Neural crest cell (in vitro differentiated cells): ENCODE measurements around the gene SEC11A. TPM values are rescaled to one million over a fixed set of nuclear protein-coding genes. Genes with fewer than 3 reads are reported as not detected.

ENCODE experiments used
- DNase-seq: peaks from one replicate; pipeline ENCODE4 v3.0.0; 2021; ENCODE audit warnings: low read depth, mixed read lengths, low spot score
- H3K27ac Mint-ChIP-seq: one replicate; pipeline ENCODE4 v1.8.0; 2021; ENCODE audit warnings: mild to moderate bottlenecking, mixed read lengths; ENCODE audit not compliant: unreplicated experiment
- H3K27me3 Mint-ChIP-seq: 2 replicates; pipeline ENCODE4 v1.8.0; 2021; ENCODE audit warnings: low read depth, mild to moderate bottlenecking, mixed read lengths
- H3K36me3 Mint-ChIP-seq: 2 replicates; pipeline ENCODE4 v1.8.0; 2021; ENCODE audit warnings: low read depth, mild to moderate bottlenecking, mixed read lengths
- H3K4me1 Mint-ChIP-seq: 2 replicates; pipeline ENCODE4 v1.8.0; 2021; ENCODE audit warnings: mixed read lengths
- H3K4me3 Mint-ChIP-seq: one replicate; pipeline ENCODE4 v1.8.0; 2021; ENCODE audit warnings: mild to moderate bottlenecking, mixed read lengths
- H3K9me3 Mint-ChIP-seq: 2 replicates; pipeline ENCODE4 v1.8.0; 2021; ENCODE audit warnings: mixed read lengths
- total RNA-seq: library from RNA; stranded (reverse); gene quantifications from 2 replicates; pipeline ENCODE4 v1.2.1, GENCODE V29; 2021
- TF ChIP-seq, protein P1 (sequence below): fragments of 200-600 bp; sonication (generic); conservative IDR thresholded peaks from 2 replicates; pipeline ENCODE4 v1.5.0; 2021; ENCODE audit warnings: antibody characterized with exemption, mild to moderate bottlenecking

The SEC11A gene
- total RNA-seq, 1 donor from 2014 or later = 201 TPM

GRCh38 chr15:84653910-84654688, 61.8 kb downstream of the SEC11A start, which contains the start of gene WDR73:
Gene WDR73, minus strand, starts transcription at chr15:84654283. Its CDS starts 9 bp downstream, at chr15:84654274.
- H3K9me3 Mint-ChIP-seq = no peaks in the 10 kb centered on the region
- peak within 1 kb of the TSS; percentile 99 for H3K27ac Mint-ChIP-seq
- TF ChIP-seq, protein P1, sequence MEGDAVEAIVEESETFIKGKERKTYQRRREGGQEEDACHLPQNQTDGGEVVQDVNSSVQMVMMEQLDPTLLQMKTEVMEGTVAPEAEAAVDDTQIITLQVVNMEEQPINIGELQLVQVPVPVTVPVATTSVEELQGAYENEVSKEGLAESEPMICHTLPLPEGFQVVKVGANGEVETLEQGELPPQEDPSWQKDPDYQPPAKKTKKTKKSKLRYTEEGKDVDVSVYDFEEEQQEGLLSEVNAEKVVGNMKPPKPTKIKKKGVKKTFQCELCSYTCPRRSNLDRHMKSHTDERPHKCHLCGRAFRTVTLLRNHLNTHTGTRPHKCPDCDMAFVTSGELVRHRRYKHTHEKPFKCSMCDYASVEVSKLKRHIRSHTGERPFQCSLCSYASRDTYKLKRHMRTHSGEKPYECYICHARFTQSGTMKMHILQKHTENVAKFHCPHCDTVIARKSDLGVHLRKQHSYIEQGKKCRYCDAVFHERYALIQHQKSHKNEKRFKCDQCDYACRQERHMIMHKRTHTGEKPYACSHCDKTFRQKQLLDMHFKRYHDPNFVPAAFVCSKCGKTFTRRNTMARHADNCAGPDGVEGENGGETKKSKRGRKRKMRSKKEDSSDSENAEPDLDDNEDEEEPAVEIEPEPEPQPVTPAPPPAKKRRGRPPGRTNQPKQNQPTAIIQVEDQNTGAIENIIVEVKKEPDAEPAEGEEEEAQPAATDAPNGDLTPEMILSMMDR = no peak

DNA sequence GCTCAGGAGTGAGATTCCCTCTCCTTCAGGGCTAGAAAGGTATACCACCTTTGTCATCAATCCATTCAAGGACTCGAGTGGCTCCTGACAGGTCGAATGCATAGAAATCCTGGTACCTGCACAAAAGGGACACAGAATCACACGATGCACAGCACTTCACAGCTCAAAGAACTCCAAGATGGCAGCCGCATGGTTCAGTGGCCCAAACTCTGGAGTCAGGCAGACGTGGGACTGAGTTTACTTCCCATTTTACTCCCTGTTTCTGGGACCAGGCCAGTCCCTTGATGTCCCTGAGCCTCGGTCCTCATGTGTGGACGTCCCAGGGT, 62.4 kb downstream of the SEC11A start:
- H3K27ac Mint-ChIP-seq = peak overlapping the region; percentile 99
- no peak for DNase-seq
- H3K27me3 Mint-ChIP-seq = peaks cover 3% of the 10 kb centered on the region
- peaks cover 9% of the 10 kb centered on the region for H3K36me3 Mint-ChIP-seq
- H3K4me3 Mint-ChIP-seq = peak overlapping the region; percentile 100
- H3K9me3 Mint-ChIP-seq = no peaks in the 10 kb centered on the region
- peaks cover 40% of the 10 kb centered on the region for H3K4me1 Mint-ChIP-seq
- TF ChIP-seq, protein P1 = no peak

More at GRCh38 chr15:84653910-84654688, 61.8 kb downstream of the SEC11A start, which contains the start of gene WDR73:
- peak within 1 kb of the TSS; percentile 100 for H3K4me3 Mint-ChIP-seq
- peaks cover 3% of the 10 kb centered on the region for H3K27me3 Mint-ChIP-seq
- peaks cover 40% of the 10 kb centered on the region for H3K4me1 Mint-ChIP-seq
- DNase-seq = peak; percentile 97
- peaks cover 7% of the 10 kb centered on the region for H3K36me3 Mint-ChIP-seq

DNA sequence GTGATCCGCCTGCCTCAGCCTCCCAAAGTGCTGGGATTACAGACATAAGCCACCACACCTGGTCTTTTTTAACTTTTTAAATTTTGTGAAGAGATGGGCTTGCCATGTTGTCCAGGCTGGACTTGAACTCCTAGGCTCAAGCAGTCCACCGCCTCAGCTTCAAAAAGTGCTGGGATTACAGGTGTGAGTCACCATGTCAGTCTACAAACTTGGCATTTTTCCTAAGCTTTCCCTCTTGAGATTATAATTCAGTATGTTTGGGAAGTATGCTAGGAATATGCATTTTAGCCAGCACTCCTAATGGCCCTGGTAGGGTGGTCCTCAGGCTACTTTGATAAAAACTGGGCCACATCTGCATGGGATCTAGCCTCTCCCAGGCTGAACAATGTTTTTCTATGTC, 66.2 kb downstream of the SEC11A start:
- Mint-ChIP-seq H3K9me3 (no peaks in the 10 kb centered on the region), H3K4me1 (peaks cover 25% of the 10 kb centered on the region), H3K27me3 (peaks cover under 1% of the 10 kb centered on the region), H3K27ac (no peak overlapping the region), H3K36me3 (peaks cover 13% of the 10 kb centered on the region), H3K4me3 (no peak overlapping the region)
- DNase-seq = no peak
- TF ChIP-seq, protein P1 = no peak

DNA sequence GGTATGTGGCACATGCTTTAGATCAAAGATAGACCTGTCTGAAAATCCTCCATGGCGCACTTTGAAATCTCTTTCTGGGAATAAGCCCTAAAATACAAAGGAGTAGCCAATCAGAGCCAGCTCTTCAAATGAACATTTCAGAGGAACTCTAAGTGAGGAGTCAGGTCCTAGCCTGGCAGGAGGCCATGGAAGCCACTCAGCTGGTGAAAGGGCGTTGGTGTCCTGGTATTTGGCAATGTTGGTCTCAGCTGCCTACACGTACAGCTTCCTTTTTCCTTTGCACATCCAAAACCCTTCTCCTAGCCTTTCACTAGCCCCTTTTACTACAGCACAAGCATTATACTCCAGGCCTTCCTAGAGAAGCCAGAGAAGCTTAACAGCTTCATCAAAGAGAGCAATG, 67.4 kb downstream of the SEC11A start:
- Mint-ChIP-seq H3K27me3 (no peaks in the 10 kb centered on the region), H3K36me3 (peaks cover 13% of the 10 kb centered on the region), H3K27ac (no peak overlapping the region), H3K4me1 (peaks cover 15% of the 10 kb centered on the region), H3K9me3 (no peaks in the 10 kb centered on the region), H3K4me3 (no peak overlapping the region)
- no peak for DNase-seq
- TF ChIP-seq, protein P1 = no peak

GRCh38 chr15:84647726-84648125, 68.2 kb downstream of the SEC11A start:
- TF ChIP-seq, protein P1 = no peak
- Mint-ChIP-seq H3K27ac (no peak overlapping the region), H3K9me3 (no peaks in the 10 kb centered on the region), H3K4me3 (peak overlapping the region; percentile 36), H3K4me1 (peaks cover 11% of the 10 kb centered on the region), H3K36me3 (peaks cover 18% of the 10 kb centered on the region), H3K27me3 (no peaks in the 10 kb centered on the region)
- no peak for DNase-seq
